Muscle layer of colon (tissue), 2 donors: Measurements from ENCODE around the gene EEF1AKMT1.

Source experiments
- H3K27ac ChIP-seq: one replicate; pipeline ENCODE4 v1.7.0; 2013; ENCODE audit warnings: low read depth, mild to moderate bottlenecking, low read length, moderate library complexity
- H3K27me3 ChIP-seq, 2 donors: one replicate each; pipeline ENCODE4 v1.7.0; 2013; ENCODE audit warnings: low read length in 2 of 2, mild to moderate bottlenecking in 2 of 2; ENCODE audit not compliant: insufficient read depth in 2 of 2, control insufficient read depth in 1 of 2
- H3K36me3 ChIP-seq: one replicate; pipeline ENCODE4 v1.7.0; 2013; ENCODE audit warnings: mild to moderate bottlenecking, low read length; ENCODE audit not compliant: insufficient read depth
- H3K4me1 ChIP-seq: one replicate; pipeline ENCODE4 v1.7.0; 2013; ENCODE audit warnings: mild to moderate bottlenecking, low read length; ENCODE audit not compliant: insufficient read depth
- H3K4me3 ChIP-seq, 2 donors: one replicate each; pipeline ENCODE4 v1.7.0; 2013; ENCODE audit warnings: low read length in 2 of 2, low read depth in 1 of 2, mild to moderate bottlenecking in 1 of 2, moderate library complexity in 1 of 2
- H3K9ac ChIP-seq: one replicate; pipeline ENCODE4 v1.7.0; 2013; ENCODE audit warnings: low read length
- H3K9me3 ChIP-seq: one replicate; pipeline ENCODE4 v1.7.0; 2013; ENCODE audit warnings: mild to moderate bottlenecking, low read length
- donor health status: abdominal sarcoma.
- donor health status: Adenocarcinoma of cecum.

EEF1AKMT1 gene

GRCh38 chr13:20799726-20800416 is 26.1 kb upstream of the EEF1AKMT1 start:
- no peaks in the 10 kb centered on the region for H3K9me3 ChIP-seq
- no peaks in the 10 kb centered on the region for H3K27me3 ChIP-seq
- H3K4me3 ChIP-seq, result no peak overlapping the region
- H3K36me3 ChIP-seq, result peaks cover 13% of the 10 kb centered on the region
- H3K27ac ChIP-seq, result no peak overlapping the region
- peaks cover 5% of the 10 kb centered on the region for H3K4me1 ChIP-seq
- H3K9ac ChIP-seq, result no peak overlapping the region

- H3K9ac ChIP-seq, result no peak overlapping the region
- H3K9me3 ChIP-seq, result no peaks in the 10 kb centered on the region
- peaks cover 5% of the 10 kb centered on the region for H3K4me1 ChIP-seq
- peaks cover 13% of the 10 kb centered on the region for H3K36me3 ChIP-seq
- no peaks in the 10 kb centered on the region for H3K27me3 ChIP-seq
- H3K27ac ChIP-seq, result no peak overlapping the region
- no peak overlapping the region for H3K4me3 ChIP-seq
Observed at GRCh38 chr13:20798027-20798426, 24.3 kb upstream of the EEF1AKMT1 start.

- Histone ChIP-seq H3K4me1 (peaks cover 5% of the 10 kb centered on the region), H3K4me3 (no peak overlapping the region), H3K9me3 (no peaks in the 10 kb centered on the region), H3K27me3 (no peaks in the 10 kb centered on the region), H3K27ac (no peak overlapping the region), H3K36me3 (peaks cover 13% of the 10 kb centered on the region), H3K9ac (no peak overlapping the region)
Observed at GRCh38 chr13:20796791-20797508, 23.2 kb upstream of the EEF1AKMT1 start.

GRCh38 chr13:20789665-20790064 is 15.9 kb upstream of the EEF1AKMT1 start:
- no peaks in the 10 kb centered on the region for H3K4me1 ChIP-seq
- H3K9me3 ChIP-seq, result no peaks in the 10 kb centered on the region
- peaks cover 27% of the 10 kb centered on the region for H3K36me3 ChIP-seq
- H3K27me3 ChIP-seq, result no peaks in the 10 kb centered on the region
- H3K27ac ChIP-seq, result no peak overlapping the region
- no peak overlapping the region for H3K4me3 ChIP-seq
- H3K9ac ChIP-seq, result no peak overlapping the region

- H3K36me3 ChIP-seq, result peaks cover 30% of the 10 kb centered on the region
- H3K27me3 ChIP-seq, result no peaks in the 10 kb centered on the region
- H3K27ac ChIP-seq, result no peak overlapping the region
- H3K9me3 ChIP-seq, result no peaks in the 10 kb centered on the region
- no peak overlapping the region for H3K4me3 ChIP-seq
- H3K9ac ChIP-seq, result no peak overlapping the region
- H3K4me1 ChIP-seq, result no peaks in the 10 kb centered on the region
Observed at GRCh38 chr13:20788312-20788711, 14.6 kb upstream of the EEF1AKMT1 start.

GRCh38 chr13:20787180-20787579 is 13.4 kb upstream of the EEF1AKMT1 start:
- H3K4me1 ChIP-seq, result no peaks in the 10 kb centered on the region
- no peak overlapping the region for H3K4me3 ChIP-seq
- H3K9ac ChIP-seq, result no peak overlapping the region
- no peak overlapping the region for H3K27ac ChIP-seq
- H3K27me3 ChIP-seq, result no peaks in the 10 kb centered on the region
- peaks cover 38% of the 10 kb centered on the region for H3K36me3 ChIP-seq
- H3K9me3 ChIP-seq, result no peaks in the 10 kb centered on the region

GRCh38 chr13:20782116-20782708 is 8.5 kb upstream of the EEF1AKMT1 start:
- peaks cover 27% of the 10 kb centered on the region for H3K36me3 ChIP-seq

GRCh38 chr13:20780317-20780716 is 6.6 kb upstream of the EEF1AKMT1 start:
- Histone ChIP-seq H3K4me3 (no peak overlapping the region), H3K9me3 (no peaks in the 10 kb centered on the region), H3K4me1 (no peaks in the 10 kb centered on the region), H3K27me3 (no peaks in the 10 kb centered on the region), H3K36me3 (peaks cover 17% of the 10 kb centered on the region), H3K27ac (no peak overlapping the region), H3K9ac (no peak overlapping the region)

More at GRCh38 chr13:20782116-20782708, 8.5 kb upstream of the EEF1AKMT1 start:
- Histone ChIP-seq H3K9ac (no peak overlapping the region), H3K27ac (no peak overlapping the region), H3K4me3 (no peak overlapping the region), H3K9me3 (no peaks in the 10 kb centered on the region), H3K27me3 (no peaks in the 10 kb centered on the region), H3K4me1 (no peaks in the 10 kb centered on the region)

- H3K27ac ChIP-seq, result no peak overlapping the region
- H3K9me3 ChIP-seq, result no peaks in the 10 kb centered on the region
- H3K36me3 ChIP-seq, result peaks cover 11% of the 10 kb centered on the region
- no peak overlapping the region for H3K4me3 ChIP-seq
- no peaks in the 10 kb centered on the region for H3K27me3 ChIP-seq
- no peaks in the 10 kb centered on the region for H3K4me1 ChIP-seq
- no peak overlapping the region for H3K9ac ChIP-seq
Observed at GRCh38 chr13:20779405-20779804, 5.6 kb upstream of the EEF1AKMT1 start.

- no peaks in the 10 kb centered on the region for H3K27me3 ChIP-seq
- H3K27ac ChIP-seq, result no peak overlapping the region
- H3K9ac ChIP-seq, result no peak overlapping the region
- peaks cover 7% of the 10 kb centered on the region for H3K36me3 ChIP-seq
- no peaks in the 10 kb centered on the region for H3K9me3 ChIP-seq
- no peak overlapping the region for H3K4me3 ChIP-seq
- no peaks in the 10 kb centered on the region for H3K4me1 ChIP-seq
Observed at GRCh38 chr13:20778311-20778710, 4.5 kb upstream of the EEF1AKMT1 start.

GRCh38 chr13:20776751-20777150 is 3.0 kb upstream of the EEF1AKMT1 start:
- Histone ChIP-seq H3K27me3 (no peaks in the 10 kb centered on the region), H3K9me3 (no peaks in the 10 kb centered on the region), H3K9ac (no peak overlapping the region), H3K27ac (no peak overlapping the region), H3K4me3 (no peak overlapping the region), H3K36me3 (no peaks in the 10 kb centered on the region), H3K4me1 (peaks cover 8% of the 10 kb centered on the region)
